Left cardiac atrium (tissue), 4 donors: ENCODE results near the gene FGFR2. TPM values are rescaled to one million over a fixed set of nuclear protein-coding genes. Genes with fewer than 3 reads are reported as not detected.

Source experiments
- ATAC-seq, 2 donors: fragments of 200-7000 bp; cut with Tn5 transposase; one replicate each; pipeline ENCODE4 v1.9.1; 2020; ENCODE audit warnings: mild to moderate bottlenecking in 2 of 2, moderate library complexity in 2 of 2
- DNase-seq: peaks from one replicate; pipeline ENCODE4 v3.0.0-alpha.2; 2020
- intact Hi-C, 2 donors: fragments of 100-400 bp; cut with DNase I; formaldehyde crosslinking; loops; one replicate each; pipeline versions ENCODE4 v1.14.1 to v1.15.1; 2022 to 2023
- total RNA-seq, 2 donors: library from RNA; stranded (reverse); fragmentation: NEBNext Ultra II Directional; extraction: Animal tissue kit (Norgen Biotek cat#: 25700); gene quantifications; one replicate each; pipeline ENCODE4 v1.2.1, GENCODE V29; 2021
- donor health status: DM: no; HTN: yes; CAD: no.
- donor health status: DM: no; HTN: yes; CAD: no; lungs with severe emphysema.
- donor health status: DM: yes; HTN: yes; CAD: no.
- donor health status: Dilated cardiomyopathy.

Gene FGFR2
- total RNA-seq, 2 donors from 2014 or later = 6.1 to 24.4 TPM

- DNase-seq (no peak), ATAC-seq (no peak)
- intact Hi-C loops = no loop called here
Measured at GRCh38 chr10:121466424-121466823, 131.8 kb downstream of the FGFR2 start.

GRCh38 chr10:121465215-121465614 is 133.0 kb downstream of the FGFR2 start:
- ATAC-seq (no peak), DNase-seq (no peak)
- intact Hi-C loops = no loop called here

GRCh38 chr10:121464517-121464916 is 133.7 kb downstream of the FGFR2 start:
- intact Hi-C loops = no loop called here
- ATAC-seq (no peak), DNase-seq (no peak)

- intact Hi-C loops = no loop called here
- DNase-seq (no peak), ATAC-seq (no peak)
Measured at GRCh38 chr10:121462955-121463354, 135.3 kb downstream of the FGFR2 start.

GRCh38 chr10:121462281-121462680 is 136.0 kb downstream of the FGFR2 start:
- intact Hi-C loops = no loop called here
- no peak for ATAC-seq

GRCh38 chr10:121461307-121461706 is 136.9 kb downstream of the FGFR2 start:
- no peak for ATAC-seq
- intact Hi-C loops = no loop called here
- no peak for DNase-seq

More at GRCh38 chr10:121462281-121462680, 136.0 kb downstream of the FGFR2 start:
- DNase-seq = no peak

- no peak for DNase-seq
- intact Hi-C loops = no loop called here
- ATAC-seq = peak in 1 of 2 donors; percentile 70
Measured at GRCh38 chr10:121460733-121461132, 137.5 kb downstream of the FGFR2 start.

GRCh38 chr10:121459622-121460453 is 138.4 kb downstream of the FGFR2 start:
- ATAC-seq (peak; percentile 27 to 73), DNase-seq (no peak)
- intact Hi-C loops = no loop called here

- no peak for ATAC-seq
- no peak for DNase-seq
- intact Hi-C loops = no loop called here
Measured at GRCh38 chr10:121459279-121459621, 139.0 kb downstream of the FGFR2 start.

GRCh38 chr10:121457729-121458128 is 140.5 kb downstream of the FGFR2 start:
- intact Hi-C loops = no loop called here
- no peak for DNase-seq
- ATAC-seq = no peak

- no peak for DNase-seq
- intact Hi-C loops = no loop called here
- ATAC-seq = no peak
Measured at GRCh38 chr10:121455377-121455776, 142.9 kb downstream of the FGFR2 start.

GRCh38 chr10:121454781-121455180 is 143.5 kb downstream of the FGFR2 start:
- ATAC-seq (no peak), DNase-seq (no peak)
- intact Hi-C loops = no loop called here

GRCh38 chr10:121453160-121453559 is 145.1 kb downstream of the FGFR2 start:
- DNase-seq = no peak
- ATAC-seq = no peak
- intact Hi-C loops = no loop called here

- DNase-seq = no peak
- intact Hi-C loops = no loop called here
- no peak for ATAC-seq
Measured at GRCh38 chr10:121452581-121452980, 145.7 kb downstream of the FGFR2 start.

GRCh38 chr10:121450247-121450646 is 148.0 kb downstream of the FGFR2 start:
- DNase-seq (no peak), ATAC-seq (no peak)
- intact Hi-C loops = no loop called here

- intact Hi-C loops = no loop called here
- no peak for DNase-seq
- ATAC-seq = no peak
Measured at GRCh38 chr10:121449482-121449924, 148.7 kb downstream of the FGFR2 start.

- intact Hi-C loops = no loop called here
- DNase-seq (no peak), ATAC-seq (no peak)
Measured at GRCh38 chr10:121448766-121449421, 149.3 kb downstream of the FGFR2 start.

GRCh38 chr10:121444520-121445165 is 153.6 kb downstream of the FGFR2 start:
- no peak for ATAC-seq
- DNase-seq = no peak
- intact Hi-C loops = no loop called here

- intact Hi-C loops = no loop called here
- DNase-seq = no peak
- no peak for ATAC-seq
Measured at GRCh38 chr10:121442086-121442935, 155.9 kb downstream of the FGFR2 start.
